Suppressor macrophage treated with lipopolysaccharide for 1 hour (primary cell): ENCODE data around the gene XPO4.
"Not testable (repeated sequence)": the region's sequence is repeated elsewhere in the genome, so short reads cannot be mapped to it uniquely, and the experiment has no call there.

ENCODE experiments used
- DNase-seq, 3 donors: peaks; one replicate each; pipeline ENCODE4 v3.0.0-alpha.2; 2020 to 2022

Gene XPO4

GRCh38 chr13:20902438-20903163 lies at the start of gene XPO4:
Gene XPO4 (minus strand): TSS chr13:20902746. CDS start chr13:20902738, 8 bp downstream.
- peak; percentile 82 to 94 (median 89) for DNase-seq

GRCh38 chr13:20948001-20948400 lies 45.5 kb upstream of the XPO4 start:
- not testable (repeated sequence) for DNase-seq

- DNase-seq, result peak; percentile 33 to 50 (median 43)
Observed at GRCh38 chr13:20945952-20946383, 43.4 kb upstream of the XPO4 start.

- no peak for DNase-seq
Observed at GRCh38 chr13:20942938-20943559, 40.5 kb upstream of the XPO4 start.

GRCh38 chr13:20940511-20940910 lies 38.0 kb upstream of the XPO4 start:
- not testable (repeated sequence) for DNase-seq

GRCh38 chr13:20940083-20940482 lies 37.5 kb upstream of the XPO4 start:
- no peak for DNase-seq

- DNase-seq, result no peak
Observed at GRCh38 chr13:20939662-20940061, 37.1 kb upstream of the XPO4 start.

- no peak for DNase-seq
Observed at GRCh38 chr13:20938302-20938701, 35.8 kb upstream of the XPO4 start.

- no peak for DNase-seq
Observed at GRCh38 chr13:20927596-20928257, 25.2 kb upstream of the XPO4 start.

GRCh38 chr13:20925395-20925790 lies 22.8 kb upstream of the XPO4 start:
- not testable (repeated sequence) for DNase-seq

GRCh38 chr13:20924758-20925394 lies 22.3 kb upstream of the XPO4 start:
- peak; percentile 77 to 89 (median 84) for DNase-seq

- no peak for DNase-seq
Observed at GRCh38 chr13:20923272-20923671, 20.7 kb upstream of the XPO4 start.

GRCh38 chr13:20921572-20921971 lies 19.0 kb upstream of the XPO4 start:
- no peak for DNase-seq

- not testable (repeated sequence) for DNase-seq
Observed at GRCh38 chr13:20915676-20916075, 13.1 kb upstream of the XPO4 start.

- DNase-seq, result no peak
Observed at GRCh38 chr13:20911037-20911436, 8.5 kb upstream of the XPO4 start.

- no peak for DNase-seq
Observed at GRCh38 chr13:20908714-20909497, 6.4 kb upstream of the XPO4 start.

GRCh38 chr13:20904908-20905307 lies 2.4 kb upstream of the XPO4 start:
- DNase-seq, result no peak

GRCh38 chr13:20903164-20903475 lies 574 bp upstream of the XPO4 start:
- no peak for DNase-seq

GRCh38 chr13:20901668-20902437 lies 693 bp downstream of the XPO4 start:
- DNase-seq, result peak; percentile 26 to 50 (median 28)

GRCh38 chr13:20894245-20894644 lies 8.3 kb downstream of the XPO4 start:
- DNase-seq, result no peak

GRCh38 chr13:20891768-20892167 lies 10.8 kb downstream of the XPO4 start:
- DNase-seq, result no peak

- no peak for DNase-seq
Observed at GRCh38 chr13:20891034-20891433, 11.5 kb downstream of the XPO4 start.
